ENCODE measurements around the gene PEAR1. TPM values are rescaled to one million over a fixed set of nuclear protein-coding genes. Genes with fewer than 3 reads are reported as not detected.

Gene PEAR1
- total RNA-seq, 1 experiment from 2014 or later, result 11.9 TPM

DNA sequence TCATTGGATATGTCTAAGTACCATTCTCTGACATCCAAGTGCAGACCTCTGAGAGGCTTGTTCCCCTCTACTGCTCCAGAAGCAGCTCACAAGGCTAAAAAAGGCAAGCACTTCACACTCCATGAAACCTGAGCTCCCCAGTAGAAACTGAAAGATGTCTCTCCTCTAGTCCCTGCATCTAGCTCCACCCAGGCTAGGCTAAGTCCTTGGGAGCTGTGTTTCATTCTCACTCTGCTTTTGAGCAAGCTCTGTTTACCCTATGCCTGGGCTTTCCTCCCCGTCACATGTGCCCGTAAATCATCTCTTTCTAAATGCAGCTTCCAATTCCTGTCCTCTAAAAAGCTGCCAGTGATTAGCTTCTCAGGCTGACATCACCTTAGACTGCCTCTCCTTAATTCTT is 65.9 kb downstream of the PEAR1 start:
- H3K36me3 ChIP-seq (ENCODE audit: low read depth, low read length), result peaks cover 32% of the 10 kb centered on the region
- BruUV-seq (replicated peaks), result no TSS peak

GRCh38 chr1:156959925-156960324 is 66.4 kb downstream of the PEAR1 start:
- H3K36me3 ChIP-seq (ENCODE audit: low read depth, low read length), result peaks cover 31% of the 10 kb centered on the region
- CTCF ChIA-PET, result no interaction called here

More for the DNA sequence above, 65.9 kb downstream of the PEAR1 start:
- TF ChIP-seq, protein P1, sequence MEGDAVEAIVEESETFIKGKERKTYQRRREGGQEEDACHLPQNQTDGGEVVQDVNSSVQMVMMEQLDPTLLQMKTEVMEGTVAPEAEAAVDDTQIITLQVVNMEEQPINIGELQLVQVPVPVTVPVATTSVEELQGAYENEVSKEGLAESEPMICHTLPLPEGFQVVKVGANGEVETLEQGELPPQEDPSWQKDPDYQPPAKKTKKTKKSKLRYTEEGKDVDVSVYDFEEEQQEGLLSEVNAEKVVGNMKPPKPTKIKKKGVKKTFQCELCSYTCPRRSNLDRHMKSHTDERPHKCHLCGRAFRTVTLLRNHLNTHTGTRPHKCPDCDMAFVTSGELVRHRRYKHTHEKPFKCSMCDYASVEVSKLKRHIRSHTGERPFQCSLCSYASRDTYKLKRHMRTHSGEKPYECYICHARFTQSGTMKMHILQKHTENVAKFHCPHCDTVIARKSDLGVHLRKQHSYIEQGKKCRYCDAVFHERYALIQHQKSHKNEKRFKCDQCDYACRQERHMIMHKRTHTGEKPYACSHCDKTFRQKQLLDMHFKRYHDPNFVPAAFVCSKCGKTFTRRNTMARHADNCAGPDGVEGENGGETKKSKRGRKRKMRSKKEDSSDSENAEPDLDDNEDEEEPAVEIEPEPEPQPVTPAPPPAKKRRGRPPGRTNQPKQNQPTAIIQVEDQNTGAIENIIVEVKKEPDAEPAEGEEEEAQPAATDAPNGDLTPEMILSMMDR (conservative IDR thresholded peaks at IDR 0.05; ENCODE audit: low read depth, low read length), result no peak
- TF ChIP-seq EZH2phosphoT487 (IDR thresholded peaks at IDR 0.05; ENCODE audit: borderline replicate concordance, low read length), result no peak
- no peak for TF ChIP-seq EZH2 (IDR thresholded peaks at IDR 0.05; ENCODE audit: low read length, unreplicated experiment)
- Histone ChIP-seq H3K4me1 (ENCODE audit: insufficient read depth, low read length) (peaks cover 16% of the 10 kb centered on the region; the same call in 1 of the 2 replicates), H3K9me2 (replicated peaks; ENCODE audit: low read length) (no peaks in the 10 kb centered on the region), H2AFZ (ENCODE audit: low read length) (no peak overlapping the region), H3K79me2 (ENCODE audit: low read length) (no peaks in the 10 kb centered on the region), H3K27me3 (ENCODE audit: low read length) (no peaks in the 10 kb centered on the region), H3K9me3 (ENCODE audit: low read length) (no peaks in the 10 kb centered on the region), H3F3A (ENCODE audit: low read length, unreplicated experiment) (no peaks in the 10 kb centered on the region), H3K9ac (ENCODE audit: low read length) (no peak overlapping the region), H4K20me1 (ENCODE audit: low read length) (no peaks in the 10 kb centered on the region), H3K4me2 (ENCODE audit: low read length) (no peak overlapping the region), H3K27ac (ENCODE audit: low read length) (no peak overlapping the region), H3K4me3 (ENCODE audit: low read length) (no peak overlapping the region)
- intact Hi-C loops (cut with micrococcal nuclease), result no loop called here
- DNase-seq (no peak), ATAC-seq (peak; percentile 48; the same call in 1 of the 2 replicates)
- ChIA-PET CTCF (no interaction called here), POLR2A (ENCODE audit: unreplicated experiment) (no interaction called here)

GRCh38 chr1:156961709-156962108 is 68.2 kb downstream of the PEAR1 start:
- ChIA-PET POLR2A (ENCODE audit: unreplicated experiment) (no interaction called here), CTCF (interaction anchor here (0.6 kb wide), 1 partner anchor 69 kb away, joined by 3 read pairs; no protein-coding TSS in a partner anchor)
- no peaks in the 10 kb centered on the region for H3K9me3 ChIP-seq (ENCODE audit: low read length)
- no TSS peak for BruUV-seq (replicated peaks)
- H4K20me1 ChIP-seq (ENCODE audit: low read length), result no peaks in the 10 kb centered on the region
- H3K9ac ChIP-seq (ENCODE audit: low read length), result no peak overlapping the region
- no peaks in the 10 kb centered on the region for H3F3A ChIP-seq (ENCODE audit: low read length, unreplicated experiment)
- no peak overlapping the region for H3K27ac ChIP-seq (ENCODE audit: low read length)
- H3K4me3 ChIP-seq (ENCODE audit: low read length), result no peak overlapping the region
- intact Hi-C loops (cut with micrococcal nuclease), result no loop called here
- peaks cover 20% of the 10 kb centered on the region; the same call in 1 of the 2 replicates for H3K36me3 ChIP-seq (ENCODE audit: low read depth, low read length)
- DNase-seq (peak; percentile 44), ATAC-seq (peak; percentile 62)
- H3K27me3 ChIP-seq (ENCODE audit: low read length), result no peaks in the 10 kb centered on the region
- no peak for TF ChIP-seq EZH2 (IDR thresholded peaks at IDR 0.05; ENCODE audit: low read length, unreplicated experiment)
- TF ChIP-seq, protein P1 (conservative IDR thresholded peaks at IDR 0.05; ENCODE audit: low read depth, low read length), result peak; percentile 78
- peaks cover 16% of the 10 kb centered on the region; the same call in 1 of the 2 replicates for H3K4me1 ChIP-seq (ENCODE audit: insufficient read depth, low read length)
- H3K4me2 ChIP-seq (ENCODE audit: low read length), result no peak overlapping the region
- no peaks in the 10 kb centered on the region for H3K9me2 ChIP-seq (replicated peaks; ENCODE audit: low read length)
- H3K79me2 ChIP-seq (ENCODE audit: low read length), result no peaks in the 10 kb centered on the region
- H2AFZ ChIP-seq (ENCODE audit: low read length), result no peak overlapping the region

More at GRCh38 chr1:156959925-156960324, 66.4 kb downstream of the PEAR1 start:
- peaks cover 16% of the 10 kb centered on the region; the same call in 1 of the 2 replicates for H3K4me1 ChIP-seq (ENCODE audit: insufficient read depth, low read length)
- H4K20me1 ChIP-seq (ENCODE audit: low read length), result no peaks in the 10 kb centered on the region
- no peak overlapping the region for H2AFZ ChIP-seq (ENCODE audit: low read length)
- no peak overlapping the region for H3K4me2 ChIP-seq (ENCODE audit: low read length)
- H3K27ac ChIP-seq (ENCODE audit: low read length), result no peak overlapping the region
- ATAC-seq (no peak), DNase-seq (no peak)
- TF ChIP-seq EZH2phosphoT487 (IDR thresholded peaks at IDR 0.05; ENCODE audit: borderline replicate concordance, low read length) (no peak), EZH2 (IDR thresholded peaks at IDR 0.05; ENCODE audit: low read length, unreplicated experiment) (no peak)
- TF ChIP-seq, protein P1 (conservative IDR thresholded peaks at IDR 0.05; ENCODE audit: low read depth, low read length), result no peak
- H3K9ac ChIP-seq (ENCODE audit: low read length), result no peak overlapping the region
- no peaks in the 10 kb centered on the region for H3K79me2 ChIP-seq (ENCODE audit: low read length)
- intact Hi-C loops (cut with micrococcal nuclease), result no loop called here
- H3F3A ChIP-seq (ENCODE audit: low read length, unreplicated experiment), result no peaks in the 10 kb centered on the region
- no TSS peak for BruUV-seq (replicated peaks)
- POLR2A ChIA-PET (ENCODE audit: unreplicated experiment), result no interaction called here
- no peaks in the 10 kb centered on the region for H3K9me2 ChIP-seq (replicated peaks; ENCODE audit: low read length)
- H3K9me3 ChIP-seq (ENCODE audit: low read length), result no peaks in the 10 kb centered on the region
- H3K27me3 ChIP-seq (ENCODE audit: low read length), result no peaks in the 10 kb centered on the region
- H3K4me3 ChIP-seq (ENCODE audit: low read length), result no peak overlapping the region
